MM.1S (cell line): ENCODE data around the gene CEP192.

ENCODE experiments used
- CTCF ChIP-seq: fragments of 300-600 bp; sonication (generic); IDR thresholded peaks from 2 replicates; pipeline ENCODE4 v1.5.1; 2016; ENCODE audit warnings: antibody characterized with exemption, low read length, mixed read lengths
- EZH2 ChIP-seq: fragments of 300-600 bp; sonication (generic); optimal IDR thresholded peaks from 2 replicates; pipeline ENCODE3; 2017; ENCODE audit warnings: low read depth, mild to moderate bottlenecking, antibody characterized with exemption, low read length, mixed read lengths
- EZH2phosphoT487 ChIP-seq: fragments of 300-600 bp; sonication (generic); IDR thresholded peaks from 2 replicates; pipeline ENCODE4 v1.6.1; 2018; ENCODE audit warnings: antibody characterized with exemption, low read length

- TF ChIP-seq CTCF: no peak
- TF ChIP-seq EZH2: no peak
- no peak for TF ChIP-seq EZH2phosphoT487
Measured at GRCh38 chr18:13051950-13052349, 60.8 kb downstream of the CEP192 start.
